HL-60 (cell line): ENCODE data around the gene PGP.

Experiments
- DNase-seq, 2 experiments: peaks; one replicate each; pipeline ENCODE4 v3.0.0-alpha.2; 2010 to 2020; ENCODE audit warnings: low read depth in 1 of 2, low spot score in 1 of 2
- H3K27ac ChIP-seq: fragments of 250-450 bp; sonication (Bioruptor Pico); replicated peaks from 2 replicates; pipeline ENCODE4 v1.5.1; 2020; ENCODE audit warnings: mild to moderate bottlenecking, moderate library complexity
- H3K27me3 ChIP-seq: fragments of 250-450 bp; sonication (Bioruptor Pico); 2 replicates; pipeline ENCODE4 v1.5.1; 2021; ENCODE audit warnings: mild to moderate bottlenecking, moderate library complexity; ENCODE audit not compliant: insufficient read depth, poor library complexity, severe bottlenecking
- H3K4me3 ChIP-seq: replicated peaks from 2 replicates; pipeline ENCODE4 v1.5.1; 2011; ENCODE audit warnings: mild to moderate bottlenecking, control low read depth, low read length; ENCODE audit not compliant: insufficient read depth
- CTCF ChIP-seq: IDR thresholded peaks from one replicate; pipeline ENCODE4 v1.5.1; 2011; ENCODE audit warnings: low read length, control low read depth, inconsistent platforms; ENCODE audit not compliant: insufficient read depth
- GABPA ChIP-seq: IDR thresholded peaks from 2 replicates; pipeline ENCODE4 v1.6.1; 2012; ENCODE audit warnings: low read depth
- POLR2AphosphoS5 ChIP-seq: IDR thresholded peaks from 2 replicates; pipeline ENCODE4 v1.6.1; 2012; ENCODE audit warnings: low read depth
- REST ChIP-seq: IDR thresholded peaks from 2 replicates; pipeline ENCODE4 v1.6.1; 2012; ENCODE audit warnings: low read depth; ENCODE audit not compliant: insufficient replicate concordance
- SPI1 ChIP-seq: IDR thresholded peaks from 2 replicates; pipeline ENCODE4 v1.6.1; 2012; ENCODE audit warnings: low read depth, mild to moderate bottlenecking, borderline replicate concordance

Gene PGP

GRCh38 chr16:2231016-2231931, 16.6 kb upstream of the PGP start:
- no peaks in the 10 kb centered on the region for H3K27me3 ChIP-seq
- DNase-seq = no peak
- H3K4me3 ChIP-seq = no peak overlapping the region
- TF ChIP-seq SPI1 = no peak
- TF ChIP-seq POLR2AphosphoS5 = no peak
- TF ChIP-seq REST = no peak
- no peak for TF ChIP-seq CTCF
- TF ChIP-seq GABPA = no peak
- no peak overlapping the region for H3K27ac ChIP-seq

- TF ChIP-seq POLR2AphosphoS5 (no peak), CTCF (no peak), GABPA (no peak), SPI1 (no peak)
- Histone ChIP-seq H3K4me3 (no peak overlapping the region), H3K27ac (no peak overlapping the region), H3K27me3 (no peaks in the 10 kb centered on the region)
- no peak for DNase-seq
These were observed 15.7 kb upstream of the PGP start for GRCh38 chr16:2230376-2230775.

GRCh38 chr16:2229632-2230250, 15.1 kb upstream of the PGP start:
- no peak overlapping the region for H3K4me3 ChIP-seq
- no peak overlapping the region for H3K27ac ChIP-seq
- H3K27me3 ChIP-seq = no peaks in the 10 kb centered on the region
- no peak for DNase-seq
- no peak for TF ChIP-seq POLR2AphosphoS5
- TF ChIP-seq SPI1 = no peak
- TF ChIP-seq CTCF = no peak
- TF ChIP-seq GABPA = no peak
- TF ChIP-seq REST = no peak
